ENCODE measurements around the gene PPIF.
A peak's percentile ranks its signal among the peaks of the same experiment; 100 is the strongest.
"Not testable (repeated sequence)": the region's sequence is repeated elsewhere in the genome, so short reads cannot be mapped to it uniquely, and the experiment has no call there.

The PPIF gene

GRCh38 chr10:79332610-79333315 is 14.5 kb upstream of the PPIF start:
- not testable (repeated sequence) for DNase-seq

- no peak for DNase-seq
Observed at GRCh38 chr10:79333513-79333912, 13.8 kb upstream of the PPIF start.

- no peak for DNase-seq
Observed at GRCh38 chr10:79334573-79334972, 12.7 kb upstream of the PPIF start.

- DNase-seq, result peak; percentile 50
Observed at GRCh38 chr10:79335094-79335469, 12.2 kb upstream of the PPIF start.

- peak; percentile 68 for DNase-seq
Observed at GRCh38 chr10:79335470-79336235, 11.6 kb upstream of the PPIF start.

GRCh38 chr10:79336276-79336675 is 11.0 kb upstream of the PPIF start:
- peak; percentile 93 for DNase-seq

GRCh38 chr10:79336739-79337138 is 10.5 kb upstream of the PPIF start:
- peak; percentile 98 for DNase-seq

- DNase-seq, result not testable (repeated sequence)
Observed at GRCh38 chr10:79337783-79338469, 9.3 kb upstream of the PPIF start.

GRCh38 chr10:79339266-79339665 is 8.0 kb upstream of the PPIF start:
- no peak for DNase-seq

GRCh38 chr10:79340646-79341244 is 6.5 kb upstream of the PPIF start:
- DNase-seq, result no peak

- no peak for DNase-seq
Observed at GRCh38 chr10:79342295-79342761, 4.9 kb upstream of the PPIF start.

- no peak for DNase-seq
Observed at GRCh38 chr10:79342811-79343561, 4.3 kb upstream of the PPIF start.

GRCh38 chr10:79344502-79345195 is 2.6 kb upstream of the PPIF start:
- DNase-seq, result peak; percentile 91

GRCh38 chr10:79345241-79346011 is 1.8 kb upstream of the PPIF start:
- DNase-seq, result peak; percentile 40

- DNase-seq, result no peak
Observed at GRCh38 chr10:79346012-79346340, 1.3 kb upstream of the PPIF start.

- DNase-seq, result peak; percentile 59
Observed at GRCh38 chr10:79346388-79347225, 662 bp upstream of the PPIF start.

- DNase-seq, result peak; percentile 54
Observed at GRCh38 chr10:79347894-79348639, 798 bp downstream of the PPIF start.

- no peak for DNase-seq
Observed at GRCh38 chr10:79348640-79348988, 1.3 kb downstream of the PPIF start.

GRCh38 chr10:79349072-79349491 is 1.8 kb downstream of the PPIF start:
- DNase-seq, result no peak
